Endometrium (tissue), 2 donors: ENCODE measurements around the gene CNPPD1.

ENCODE experiments used
- FAIRE-seq: peaks from 2 replicates; lab custom pipeline; 2012; peaks lifted over from hg19 to GRCh38; lab: Jason Lieb, UNC
- donor health status: control.
- donor health status: control.

CNPPD1 gene

GRCh38 chr2:219179601-219180465 is 3.1 kb upstream of the CNPPD1 start:
- FAIRE-seq: no peak

GRCh38 chr2:219178377-219179175 is 1.9 kb upstream of the CNPPD1 start:
- FAIRE-seq: no peak

GRCh38 chr2:219177552-219178376 is 1.0 kb upstream of the CNPPD1 start, which contains the start of gene RETREG2:
TSS of gene RETREG2 (plus strand) at chr2:219178275. CDS start at chr2:219178353, 78 bp downstream.
- no peak for FAIRE-seq

GRCh38 chr2:219175928-219176817 is 552 bp downstream of the CNPPD1 start:
- FAIRE-seq: no peak

- FAIRE-seq: no peak
Observed at GRCh38 chr2:219175486-219175885, 1.2 kb downstream of the CNPPD1 start.

- no peak for FAIRE-seq
Observed at GRCh38 chr2:219174801-219175200, 1.9 kb downstream of the CNPPD1 start.

- no peak for FAIRE-seq
Observed at GRCh38 chr2:219174146-219174545, 2.6 kb downstream of the CNPPD1 start.

- FAIRE-seq: no peak
Observed at GRCh38 chr2:219173176-219173575, 3.5 kb downstream of the CNPPD1 start.

GRCh38 chr2:219172231-219173154 is 4.2 kb downstream of the CNPPD1 start:
- no peak for FAIRE-seq

GRCh38 chr2:219171231-219171651 is 5.5 kb downstream of the CNPPD1 start:
- no peak for FAIRE-seq

- FAIRE-seq: no peak
Observed at GRCh38 chr2:219169930-219170654, 6.6 kb downstream of the CNPPD1 start, which contains the start of gene SLC23A3. TSS of gene SLC23A3 (minus strand) at chr2:219170029. CDS start at chr2:219169984, 45 bp downstream.

- FAIRE-seq: no peak
Observed at GRCh38 chr2:219168932-219169331, 7.8 kb downstream of the CNPPD1 start.

- FAIRE-seq: no peak
Observed at GRCh38 chr2:219168526-219168925, 8.2 kb downstream of the CNPPD1 start.

- no peak for FAIRE-seq
Observed at GRCh38 chr2:219167997-219168396, 8.7 kb downstream of the CNPPD1 start.

GRCh38 chr2:219165058-219165911 is 11.4 kb downstream of the CNPPD1 start:
- FAIRE-seq: no peak

GRCh38 chr2:219163156-219163555 is 13.6 kb downstream of the CNPPD1 start:
- FAIRE-seq: no peak

- no peak for FAIRE-seq
Observed at GRCh38 chr2:219161097-219161496, 15.6 kb downstream of the CNPPD1 start.
